ENCODE measurements around the gene PPP4R2. TPM values are rescaled to one million over a fixed set of nuclear protein-coding genes. Genes with fewer than 3 reads are reported as not detected.

Gene PPP4R2
- total RNA-seq, 1 donor from 2014 or later, result 143 TPM

DNA sequence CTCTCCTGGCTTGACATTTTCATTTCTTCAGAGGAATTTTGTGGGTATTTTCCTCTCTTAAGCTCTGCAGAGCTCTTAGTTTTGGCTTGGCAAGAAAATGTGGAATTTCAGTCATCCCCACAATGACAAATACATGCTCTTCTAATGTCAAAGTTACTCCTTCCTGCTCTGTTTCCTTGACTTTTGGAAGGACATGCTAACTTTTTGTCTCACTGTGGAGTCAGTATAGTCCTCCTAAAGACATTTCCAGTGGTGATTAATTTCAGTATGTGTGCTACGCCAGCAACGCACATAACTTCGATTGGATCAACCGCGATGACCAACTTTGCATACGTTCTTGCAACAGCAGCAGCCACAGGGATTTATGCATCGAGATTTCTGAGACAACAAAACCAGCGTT lies 78.2 kb downstream of the PPP4R2 start:
- peaks cover 11% of the 10 kb centered on the region for H3K4me1 ChIP-seq
- H3K79me2 ChIP-seq (ENCODE audit: low read depth), result no peaks in the 10 kb centered on the region
- H3K4me3 Mint-ChIP-seq, result no peak overlapping the region
- DNase-seq (ENCODE audit: low spot score), result no peak
- H3K27me3 Mint-ChIP-seq (ENCODE audit: insufficient read depth, low read depth), result peaks cover 7% of the 10 kb centered on the region
- peaks cover 12% of the 10 kb centered on the region for H3K4me1 Mint-ChIP-seq
- H3K9ac ChIP-seq, result no peak overlapping the region
- no peak overlapping the region for H3K4me2 ChIP-seq
- TF ChIP-seq, protein P1, sequence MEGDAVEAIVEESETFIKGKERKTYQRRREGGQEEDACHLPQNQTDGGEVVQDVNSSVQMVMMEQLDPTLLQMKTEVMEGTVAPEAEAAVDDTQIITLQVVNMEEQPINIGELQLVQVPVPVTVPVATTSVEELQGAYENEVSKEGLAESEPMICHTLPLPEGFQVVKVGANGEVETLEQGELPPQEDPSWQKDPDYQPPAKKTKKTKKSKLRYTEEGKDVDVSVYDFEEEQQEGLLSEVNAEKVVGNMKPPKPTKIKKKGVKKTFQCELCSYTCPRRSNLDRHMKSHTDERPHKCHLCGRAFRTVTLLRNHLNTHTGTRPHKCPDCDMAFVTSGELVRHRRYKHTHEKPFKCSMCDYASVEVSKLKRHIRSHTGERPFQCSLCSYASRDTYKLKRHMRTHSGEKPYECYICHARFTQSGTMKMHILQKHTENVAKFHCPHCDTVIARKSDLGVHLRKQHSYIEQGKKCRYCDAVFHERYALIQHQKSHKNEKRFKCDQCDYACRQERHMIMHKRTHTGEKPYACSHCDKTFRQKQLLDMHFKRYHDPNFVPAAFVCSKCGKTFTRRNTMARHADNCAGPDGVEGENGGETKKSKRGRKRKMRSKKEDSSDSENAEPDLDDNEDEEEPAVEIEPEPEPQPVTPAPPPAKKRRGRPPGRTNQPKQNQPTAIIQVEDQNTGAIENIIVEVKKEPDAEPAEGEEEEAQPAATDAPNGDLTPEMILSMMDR (IDR thresholded peaks at IDR 0.05), result no peak
- TF ChIP-seq EZH2phosphoT487 (IDR thresholded peaks at IDR 0.05), result no peak
- TF ChIP-seq EZH2 (IDR thresholded peaks at IDR 0.05), result no peak
- H3K27ac ChIP-seq, result no peak overlapping the region
- H3K36me3 ChIP-seq, result no peaks in the 10 kb centered on the region
- no peaks in the 10 kb centered on the region for H3K36me3 Mint-ChIP-seq
- peaks cover 36% of the 10 kb centered on the region for H3F3A ChIP-seq (ENCODE audit: low read depth)
- H3K9me3 ChIP-seq (ENCODE audit: low read depth), result no peaks in the 10 kb centered on the region
- no peaks in the 10 kb centered on the region for H3K9me3 Mint-ChIP-seq
- peaks cover 37% of the 10 kb centered on the region for H4K20me1 ChIP-seq (ENCODE audit: low read depth)
- H2AFZ ChIP-seq (replicated peaks), result no peak overlapping the region
- H3K4me3 ChIP-seq, result no peak overlapping the region
- no peaks in the 10 kb centered on the region for H3K27me3 ChIP-seq
- H3K27ac Mint-ChIP-seq, result no peak overlapping the region

DNA sequence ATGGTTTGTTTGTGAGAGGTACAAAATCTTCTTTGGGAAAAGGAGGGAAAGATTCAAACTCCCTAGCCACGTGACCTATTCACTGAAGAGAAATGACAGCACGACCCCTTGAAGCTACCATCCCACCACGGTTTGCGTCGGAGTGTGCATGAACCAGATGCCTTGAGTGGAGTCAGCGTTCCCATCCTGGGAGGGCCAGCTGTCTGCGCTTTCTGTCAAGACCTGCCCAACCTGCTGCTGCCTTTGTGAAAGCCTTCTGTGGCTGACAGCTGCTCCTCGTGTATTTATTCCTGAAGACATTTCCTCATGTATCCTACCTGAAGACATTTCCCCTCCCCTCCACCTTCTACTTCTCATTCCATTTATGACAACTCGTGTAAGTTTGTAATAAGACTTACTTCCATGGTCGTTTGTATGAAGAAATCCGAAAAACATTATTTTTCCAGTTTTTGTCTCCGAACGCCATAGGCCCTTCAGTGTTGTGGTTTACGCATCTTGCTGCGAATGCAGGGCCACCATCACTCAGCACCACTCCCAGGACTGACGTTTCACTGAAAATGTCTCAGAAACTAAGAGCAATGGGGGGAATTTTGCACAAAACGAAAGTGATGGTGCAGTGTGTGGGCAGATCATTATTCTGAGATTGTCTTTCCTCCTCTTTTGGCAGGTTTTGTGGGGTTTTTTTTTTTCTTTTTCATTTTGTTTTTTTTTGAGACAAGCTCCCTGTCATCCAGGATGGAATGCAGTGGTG lies 83.8 kb downstream of the PPP4R2 start:
- Mint-ChIP-seq H3K36me3 (no peaks in the 10 kb centered on the region), H3K27ac (no peak overlapping the region), H3K4me1 (no peaks in the 10 kb centered on the region), H3K4me3 (no peak overlapping the region), H3K27me3 (ENCODE audit: insufficient read depth, low read depth) (peaks cover 2% of the 10 kb centered on the region), H3K9me3 (no peaks in the 10 kb centered on the region)
- no peak for DNase-seq (ENCODE audit: low spot score)
- Histone ChIP-seq H3K4me1 (no peaks in the 10 kb centered on the region), H3F3A (ENCODE audit: low read depth) (no peaks in the 10 kb centered on the region), H3K9ac (no peak overlapping the region), H3K9me3 (ENCODE audit: low read depth) (no peaks in the 10 kb centered on the region), H3K27me3 (no peaks in the 10 kb centered on the region), H3K79me2 (ENCODE audit: low read depth) (no peaks in the 10 kb centered on the region), H3K4me2 (no peak overlapping the region), H2AFZ (replicated peaks) (no peak overlapping the region), H3K4me3 (no peak overlapping the region), H4K20me1 (ENCODE audit: low read depth) (no peaks in the 10 kb centered on the region), H3K36me3 (no peaks in the 10 kb centered on the region), H3K27ac (no peak overlapping the region)
- TF ChIP-seq, protein P1 (IDR thresholded peaks at IDR 0.05), result no peak
- no peak for TF ChIP-seq EZH2phosphoT487 (IDR thresholded peaks at IDR 0.05)
- TF ChIP-seq EZH2 (IDR thresholded peaks at IDR 0.05), result no peak

DNA sequence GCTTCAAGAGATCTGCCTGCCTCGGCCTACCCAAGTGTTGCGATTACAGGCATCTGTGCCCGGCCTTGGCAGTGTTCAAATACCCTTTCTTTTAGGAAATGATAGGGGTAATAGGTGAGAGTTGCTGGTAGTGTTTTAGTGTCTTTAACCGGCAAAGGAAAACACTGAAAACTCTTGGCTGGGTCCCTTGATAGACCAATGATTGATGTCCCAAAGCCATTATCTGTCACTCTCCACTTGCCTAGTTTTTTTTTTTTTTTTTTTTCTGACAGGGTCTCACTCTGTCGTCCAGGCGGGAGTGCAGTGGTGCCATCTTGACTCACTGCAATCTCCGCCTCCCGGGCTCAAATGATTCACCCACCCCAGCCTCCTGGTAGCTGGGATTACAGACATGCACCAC lies 84.5 kb downstream of the PPP4R2 start:
- H3K9me3 ChIP-seq (ENCODE audit: low read depth), result no peaks in the 10 kb centered on the region
- no peaks in the 10 kb centered on the region for H3K9me3 Mint-ChIP-seq

More for the DNA sequence above, 84.5 kb downstream of the PPP4R2 start:
- DNase-seq (ENCODE audit: low spot score), result no peak
- TF ChIP-seq, protein P1 (IDR thresholded peaks at IDR 0.05), result no peak
- TF ChIP-seq EZH2phosphoT487 (IDR thresholded peaks at IDR 0.05), result no peak
- Histone ChIP-seq H3K4me3 (no peak overlapping the region), H3K4me2 (no peak overlapping the region), H3K79me2 (ENCODE audit: low read depth) (no peaks in the 10 kb centered on the region), H3K27ac (no peak overlapping the region), H3K4me1 (no peaks in the 10 kb centered on the region), H3K36me3 (no peaks in the 10 kb centered on the region), H2AFZ (replicated peaks) (no peak overlapping the region), H3F3A (ENCODE audit: low read depth) (no peaks in the 10 kb centered on the region), H3K9ac (no peak overlapping the region), H4K20me1 (ENCODE audit: low read depth) (no peaks in the 10 kb centered on the region), H3K27me3 (no peaks in the 10 kb centered on the region)
- H3K4me1 Mint-ChIP-seq, result no peaks in the 10 kb centered on the region
- H3K4me3 Mint-ChIP-seq, result no peak overlapping the region
- no peak overlapping the region for H3K27ac Mint-ChIP-seq
- no peaks in the 10 kb centered on the region for H3K36me3 Mint-ChIP-seq
- no peaks in the 10 kb centered on the region for H3K27me3 Mint-ChIP-seq (ENCODE audit: insufficient read depth, low read depth)
